C4-2B (cell line): ENCODE data around the gene MCF2L.

ENCODE experiments used
- ZFX ChIP-seq: fragments of 450-650 bp; IDR thresholded peaks from 2 replicates; pipeline ENCODE4 v1.6.1; 2017
- TF ChIP-seq, protein P1 (sequence below): fragments of 450-650 bp; conservative IDR thresholded peaks from 2 replicates; pipeline ENCODE4 v1.5.1; 2017; ENCODE audit warnings: mild to moderate bottlenecking

DNA sequence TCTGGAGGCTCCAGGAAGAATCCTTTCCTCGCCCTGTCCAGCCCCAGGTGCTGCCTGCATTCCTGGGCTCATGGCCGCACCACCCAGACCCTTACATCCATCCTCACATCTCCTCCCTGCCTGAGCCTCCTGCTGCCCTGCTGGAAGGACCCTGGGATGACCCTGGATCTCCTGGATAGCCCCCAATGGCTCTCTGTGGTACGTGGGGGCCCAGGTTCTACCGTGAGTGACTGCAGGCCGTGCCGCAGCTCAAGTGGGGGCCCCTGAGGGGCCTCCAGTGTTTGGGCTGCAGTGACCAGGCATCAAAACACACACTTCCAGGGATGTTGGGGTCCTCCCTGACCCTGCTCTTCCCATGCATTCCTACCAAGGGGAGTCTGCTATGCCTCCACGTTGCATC is 8.3 kb upstream of the MCF2L start:
- TF ChIP-seq, protein P1, sequence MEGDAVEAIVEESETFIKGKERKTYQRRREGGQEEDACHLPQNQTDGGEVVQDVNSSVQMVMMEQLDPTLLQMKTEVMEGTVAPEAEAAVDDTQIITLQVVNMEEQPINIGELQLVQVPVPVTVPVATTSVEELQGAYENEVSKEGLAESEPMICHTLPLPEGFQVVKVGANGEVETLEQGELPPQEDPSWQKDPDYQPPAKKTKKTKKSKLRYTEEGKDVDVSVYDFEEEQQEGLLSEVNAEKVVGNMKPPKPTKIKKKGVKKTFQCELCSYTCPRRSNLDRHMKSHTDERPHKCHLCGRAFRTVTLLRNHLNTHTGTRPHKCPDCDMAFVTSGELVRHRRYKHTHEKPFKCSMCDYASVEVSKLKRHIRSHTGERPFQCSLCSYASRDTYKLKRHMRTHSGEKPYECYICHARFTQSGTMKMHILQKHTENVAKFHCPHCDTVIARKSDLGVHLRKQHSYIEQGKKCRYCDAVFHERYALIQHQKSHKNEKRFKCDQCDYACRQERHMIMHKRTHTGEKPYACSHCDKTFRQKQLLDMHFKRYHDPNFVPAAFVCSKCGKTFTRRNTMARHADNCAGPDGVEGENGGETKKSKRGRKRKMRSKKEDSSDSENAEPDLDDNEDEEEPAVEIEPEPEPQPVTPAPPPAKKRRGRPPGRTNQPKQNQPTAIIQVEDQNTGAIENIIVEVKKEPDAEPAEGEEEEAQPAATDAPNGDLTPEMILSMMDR, result no peak
- no peak for TF ChIP-seq ZFX
